ENCODE data around the gene RNF10.
"Not testable (repeated sequence)": the region's sequence is repeated elsewhere in the genome, so short reads cannot be mapped to it uniquely, and the experiment has no call there.

RNF10 gene

DNA sequence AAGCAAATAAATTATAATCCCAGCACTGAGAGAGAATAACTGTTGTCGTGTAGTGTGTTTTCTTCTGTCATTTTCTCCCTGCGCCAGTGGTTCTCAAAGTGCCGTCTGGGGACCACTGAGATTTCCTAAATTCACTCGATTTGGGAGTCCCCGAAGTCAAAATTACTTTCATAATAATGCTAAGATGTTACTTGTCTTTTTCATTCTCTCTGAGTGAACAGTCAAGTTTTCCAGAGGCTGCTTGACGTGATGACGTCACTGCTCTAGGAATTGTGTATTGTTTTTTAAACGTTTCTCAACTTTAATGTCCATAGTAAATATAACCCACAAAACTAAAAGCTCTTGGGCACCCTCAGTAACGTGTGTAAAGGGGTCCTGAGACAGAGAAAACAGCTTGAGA is 47.8 kb downstream of the RNF10 start:
- DNase-seq = no peak

DNA sequence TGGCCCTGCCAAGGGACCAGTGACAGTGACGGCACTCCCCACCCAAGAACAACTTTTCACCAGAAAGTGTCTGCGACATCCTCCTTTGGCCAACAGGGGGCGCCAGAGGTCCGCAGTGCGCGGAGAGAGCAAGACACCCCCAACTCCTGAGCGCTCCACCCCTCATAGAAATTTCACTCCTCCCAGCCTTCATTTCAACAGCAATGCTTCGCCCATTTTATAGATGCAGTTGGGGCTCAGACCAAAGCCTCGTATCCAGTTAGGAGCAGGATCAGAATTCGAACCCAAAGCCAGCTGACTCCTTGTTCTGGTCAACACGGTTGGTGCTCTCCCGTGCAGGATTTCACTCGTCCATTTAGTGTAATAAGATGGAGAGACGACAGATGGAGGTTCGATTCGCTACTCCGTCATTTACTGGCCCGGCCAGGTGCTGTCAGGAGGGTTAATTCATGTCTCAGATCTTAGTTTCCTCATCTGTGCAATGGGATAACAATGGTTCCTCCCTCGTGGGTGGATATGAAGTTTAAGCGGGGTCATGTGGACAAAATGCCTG is 49.4 kb downstream of the RNF10 start:
- peak; percentile 59 for DNase-seq

DNA sequence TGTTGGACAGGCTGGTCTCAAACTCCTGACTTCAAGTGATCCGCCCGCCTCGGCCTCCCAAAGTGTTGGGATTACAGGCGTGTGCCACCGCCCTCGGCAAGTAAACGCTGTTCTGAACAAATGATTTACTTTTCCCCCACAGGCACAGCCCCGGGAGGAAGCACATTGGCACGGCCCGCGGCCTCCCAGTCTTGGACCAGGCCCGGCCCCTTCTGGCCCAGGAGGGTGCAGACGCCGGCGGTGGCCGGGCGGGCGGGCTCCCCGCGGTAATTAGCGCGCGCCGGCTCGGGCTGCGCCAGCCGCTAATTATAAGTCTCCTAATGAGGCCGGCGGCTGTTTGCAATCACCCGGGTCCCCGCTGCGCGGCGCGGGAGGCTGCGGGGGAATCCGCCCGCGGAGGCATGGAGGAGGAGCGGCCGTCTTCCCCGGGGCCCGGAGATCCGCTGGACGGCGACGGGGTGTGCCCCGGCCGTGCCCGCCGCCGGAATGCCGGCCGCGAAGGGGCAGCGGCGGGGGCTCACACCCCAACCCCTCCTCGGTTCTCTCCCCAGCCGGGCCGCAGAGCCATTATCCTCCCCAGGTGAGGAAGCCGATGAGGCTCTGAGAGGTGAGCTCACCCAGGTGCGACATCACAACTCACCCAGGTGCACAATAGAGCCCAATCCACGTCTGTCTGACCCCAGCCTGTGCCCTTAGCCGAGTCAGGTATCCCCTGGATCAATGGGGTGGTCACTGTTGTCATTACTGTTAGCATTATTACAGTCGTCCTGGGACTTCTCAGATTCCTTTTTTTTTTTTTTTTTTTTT is 50.4 kb downstream of the RNF10 start:
- DNase-seq = peak; percentile 38 to 71

DNA sequence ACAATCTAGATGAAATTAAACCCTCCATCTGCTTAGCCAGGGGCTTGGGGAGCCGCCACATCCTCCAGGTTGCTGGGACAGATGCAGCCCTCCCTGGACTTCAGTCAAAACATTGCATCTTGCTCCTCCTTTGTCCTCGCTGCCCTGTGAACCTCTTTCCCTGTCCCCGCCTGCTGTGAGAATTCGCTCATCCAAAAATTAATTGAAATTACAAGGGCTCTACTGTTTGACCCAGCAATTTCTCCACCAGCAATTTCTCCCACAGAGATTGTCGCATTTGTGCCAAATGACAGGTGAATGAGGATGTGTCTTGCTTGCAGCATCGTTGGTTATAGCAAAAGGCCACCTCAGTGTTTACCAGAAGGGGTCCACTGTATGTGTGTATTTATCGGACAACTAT is 52.0 kb downstream of the RNF10 start:
- DNase-seq = no peak

DNA sequence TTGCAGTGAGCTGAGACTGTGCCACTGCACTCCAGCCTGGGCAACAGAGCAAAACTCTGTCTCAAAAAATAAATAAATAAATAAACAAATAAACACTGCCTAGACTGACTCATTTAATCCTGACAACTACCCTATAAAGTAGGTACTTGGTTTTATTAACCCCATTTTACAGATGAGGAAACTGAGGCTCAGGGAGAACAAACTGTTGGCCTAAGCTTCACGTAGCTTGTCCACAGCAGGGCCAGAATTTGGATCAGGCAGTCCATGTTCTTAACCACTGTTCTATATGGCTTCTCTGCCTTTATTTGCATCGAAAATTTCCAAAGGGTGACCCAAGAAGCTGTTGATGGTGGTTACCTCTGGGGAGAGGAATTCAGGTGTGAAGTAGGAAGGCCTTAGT is 52.7 kb downstream of the RNF10 start:
- DNase-seq = no peak

DNA sequence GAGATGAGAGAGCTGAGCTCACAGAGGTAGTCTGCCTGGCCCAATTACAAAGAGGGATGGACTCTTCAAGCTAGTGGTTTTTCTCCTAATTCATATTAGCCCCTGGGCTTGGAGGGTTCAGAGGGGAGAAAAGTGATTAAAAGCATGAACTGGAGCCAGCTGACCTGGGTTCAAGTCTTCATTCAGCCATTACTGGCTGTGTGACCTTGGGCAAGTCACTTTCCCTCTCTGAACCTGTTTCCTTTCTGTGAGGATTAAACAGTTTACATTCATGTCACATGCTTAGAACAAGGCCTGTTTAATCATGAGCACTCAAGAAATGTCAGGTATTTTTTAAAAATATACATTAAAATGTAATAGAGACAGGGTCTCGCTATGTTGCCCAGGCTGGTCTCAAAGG is 54.2 kb downstream of the RNF10 start:
- no peak for DNase-seq

DNA sequence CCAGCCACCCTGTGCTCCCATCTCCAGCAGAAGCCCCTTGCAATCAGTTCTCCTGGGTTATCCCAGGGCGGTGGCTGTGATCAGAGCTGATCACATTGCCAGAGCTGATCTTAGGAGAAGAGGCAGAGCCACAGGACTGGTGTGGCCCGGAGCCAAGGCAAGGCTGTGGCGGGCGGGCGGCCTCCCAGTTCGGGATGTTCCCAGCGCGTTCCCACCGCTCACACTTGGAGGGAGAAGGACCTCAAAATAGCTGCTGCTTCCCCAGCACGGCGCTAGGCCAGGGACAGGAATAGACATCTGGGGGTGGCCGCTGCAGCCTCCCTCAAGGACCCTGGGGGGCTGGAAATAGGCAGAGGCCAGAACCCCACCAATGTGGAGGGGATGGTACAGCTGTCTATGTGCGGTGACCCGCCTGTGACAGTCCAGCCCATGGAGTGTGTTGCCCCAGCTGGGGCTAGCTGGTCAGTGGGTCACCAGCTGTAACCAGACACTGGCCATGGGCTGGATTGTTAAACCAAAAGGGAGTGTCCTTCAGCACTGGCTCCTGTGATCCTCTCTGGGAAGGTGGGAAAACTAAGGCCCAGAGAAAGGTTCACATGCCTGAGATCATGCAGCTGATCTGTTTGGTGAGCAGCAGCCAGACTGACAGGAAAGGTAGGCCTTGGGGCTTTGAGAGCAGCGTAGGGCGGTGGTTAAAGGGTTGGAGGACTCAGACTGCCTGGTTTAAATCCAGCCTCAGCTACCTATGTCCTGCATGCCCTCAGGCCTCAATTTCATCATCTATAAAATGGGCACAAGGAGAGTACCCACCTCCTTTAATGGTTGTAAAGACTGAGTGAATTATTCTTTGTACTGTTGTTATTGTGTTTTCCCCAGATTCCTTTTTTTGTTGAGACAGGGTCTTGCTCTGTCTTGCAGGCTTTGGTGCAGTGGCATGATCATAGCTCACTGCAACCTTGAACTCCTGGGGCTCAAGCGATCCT is 55.1 kb downstream of the RNF10 start:
- DNase-seq = no peak

DNA sequence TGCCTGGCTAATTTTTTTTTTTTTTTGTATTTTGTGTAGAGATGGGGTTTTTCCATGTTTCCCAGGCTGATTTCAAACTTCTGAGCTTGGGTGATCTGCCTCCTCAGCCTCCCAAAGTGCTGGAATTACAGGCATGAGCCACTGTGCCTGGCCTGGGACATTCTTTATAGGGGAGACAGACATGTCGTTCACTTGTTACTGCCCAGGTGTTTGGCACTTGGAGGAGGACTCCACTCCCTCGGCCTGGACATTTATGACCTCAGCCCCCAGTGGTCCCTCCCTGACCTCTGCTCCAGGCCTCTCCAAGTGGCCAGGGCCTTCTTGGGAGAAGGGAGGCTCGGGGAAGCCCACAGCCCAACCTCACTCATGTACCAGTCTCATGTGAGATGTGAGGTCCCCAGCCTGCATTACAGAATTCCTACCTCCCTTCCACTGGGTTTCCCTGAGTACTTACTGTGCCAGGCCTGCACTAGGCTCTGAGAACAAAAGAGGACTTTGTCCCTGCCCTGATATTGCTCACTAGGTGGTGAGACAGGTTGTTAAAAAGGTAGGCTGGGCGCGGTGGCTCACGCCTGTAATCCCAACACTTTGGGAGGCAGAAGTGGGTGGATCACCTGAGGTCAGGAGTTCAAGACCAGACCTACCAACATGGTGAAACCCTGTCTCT is 56.7 kb downstream of the RNF10 start:
- DNase-seq = no peak

DNA sequence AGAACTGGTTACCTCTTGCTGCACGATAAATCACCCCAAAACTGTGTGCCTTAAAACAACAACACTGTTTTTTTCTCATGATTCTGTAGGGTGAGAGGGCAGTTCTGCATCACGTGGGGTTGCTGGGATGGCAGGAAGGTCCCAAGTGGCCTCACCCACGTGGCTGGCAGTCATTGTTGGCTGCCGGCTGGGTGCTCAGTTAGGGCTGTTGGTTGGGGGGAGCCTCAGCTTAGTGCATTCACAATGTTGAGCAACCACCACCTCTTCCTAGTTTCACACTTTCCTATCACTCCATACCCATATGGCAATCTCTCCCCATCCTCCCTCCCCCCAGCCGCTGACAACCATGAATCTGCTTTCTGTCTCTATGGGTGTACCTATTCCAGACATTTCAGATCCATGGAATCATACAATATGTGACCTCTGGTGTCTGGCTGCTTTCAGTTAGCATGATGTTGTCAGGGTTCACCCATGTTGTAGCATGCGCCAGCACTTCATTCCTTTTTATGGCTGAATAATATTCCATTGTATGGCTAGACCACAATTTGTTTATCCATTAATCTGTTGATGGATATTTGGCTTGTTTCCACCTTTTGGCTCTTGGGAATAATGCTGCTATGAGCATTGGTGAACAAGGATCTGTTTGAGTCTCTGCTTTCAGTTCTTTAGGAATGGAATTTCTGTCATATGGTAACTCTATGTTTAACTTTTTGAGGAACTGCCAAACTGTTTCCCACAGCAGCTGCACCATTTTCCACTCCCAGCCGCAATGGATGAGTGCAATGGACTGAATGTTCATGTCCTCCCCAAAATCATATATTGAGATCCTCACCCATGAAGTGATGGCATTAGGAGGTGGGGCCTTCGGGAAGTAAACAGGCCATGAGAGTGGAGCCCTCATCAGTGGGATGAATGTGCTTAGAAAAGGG is 58.2 kb downstream of the RNF10 start:
- DNase-seq = no peak

DNA sequence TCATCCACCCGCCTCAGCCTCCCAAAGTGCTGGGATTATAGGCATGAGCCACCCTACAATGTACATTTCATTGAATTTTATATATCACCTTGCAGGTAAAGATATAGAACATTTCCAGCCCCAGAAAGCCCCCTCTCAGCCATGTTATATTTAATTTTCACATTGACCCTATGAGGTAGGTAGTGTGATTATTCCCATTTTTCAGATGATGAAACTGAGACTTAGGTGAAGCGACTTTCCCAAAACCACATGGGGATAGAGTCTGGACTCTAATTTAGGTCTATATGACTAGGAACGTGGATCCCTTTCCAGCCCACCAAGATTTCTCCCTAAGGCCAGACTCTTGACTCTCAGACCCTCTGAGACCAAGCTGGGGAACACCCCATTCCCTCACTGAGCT is 62.7 kb downstream of the RNF10 start:
- no peak for DNase-seq

DNA sequence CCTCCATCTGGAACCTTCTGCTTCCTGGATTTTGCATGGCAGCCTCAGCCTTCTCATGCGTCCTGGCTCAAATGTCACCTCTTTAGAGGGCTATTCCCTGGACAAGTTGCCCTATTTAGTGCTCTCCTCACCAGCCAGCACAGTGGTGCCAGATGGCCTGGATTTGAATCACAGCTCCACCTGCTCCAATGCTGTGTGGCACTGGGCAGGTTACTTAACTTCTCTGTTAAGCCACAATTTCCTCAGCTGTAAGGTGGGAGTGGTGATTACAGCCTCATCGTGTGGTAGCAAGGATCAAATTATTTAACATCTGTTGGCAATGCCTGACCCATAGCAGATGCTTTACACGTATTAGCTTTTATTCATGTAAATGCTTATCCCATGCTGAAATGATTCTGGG is 63.7 kb downstream of the RNF10 start:
- no peak for DNase-seq

DNA sequence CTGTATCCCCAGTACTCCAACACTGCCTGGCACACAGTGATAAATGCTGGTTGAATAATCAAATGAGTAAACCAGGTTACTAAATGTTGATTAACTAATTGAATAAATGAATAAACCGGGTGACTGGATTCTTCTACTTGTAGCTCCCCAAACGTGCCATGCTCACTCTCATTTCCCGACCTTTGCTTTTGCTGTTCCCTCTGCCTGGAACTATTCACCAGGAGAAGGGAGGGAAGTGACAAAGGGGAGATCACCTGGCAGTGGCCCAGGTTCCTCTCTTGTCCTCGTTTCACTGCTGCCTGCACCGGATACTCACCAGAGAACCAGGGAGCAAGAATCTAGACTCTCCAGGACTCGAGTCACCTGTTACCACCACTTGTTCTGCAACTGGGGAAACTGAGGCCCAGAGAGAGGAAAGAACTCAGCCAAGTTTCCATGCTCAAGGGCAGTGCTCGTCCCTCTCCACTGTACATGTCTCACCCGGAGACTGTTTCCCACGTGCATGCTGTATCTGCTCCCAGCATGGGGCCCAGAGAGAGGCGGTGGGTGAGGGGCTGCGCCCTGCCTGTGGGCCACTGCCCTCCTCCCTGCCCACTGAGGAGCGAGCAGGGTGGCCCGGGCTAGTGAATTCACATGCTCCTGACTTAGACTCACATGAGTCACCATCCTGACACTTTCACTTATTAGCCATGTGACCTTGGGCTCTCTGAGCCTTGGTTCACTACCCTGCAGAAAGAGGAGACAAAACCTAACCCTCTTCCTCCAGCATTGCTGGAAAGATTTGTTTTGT is 64.7 kb downstream of the RNF10 start:
- DNase-seq = no peak

DNA sequence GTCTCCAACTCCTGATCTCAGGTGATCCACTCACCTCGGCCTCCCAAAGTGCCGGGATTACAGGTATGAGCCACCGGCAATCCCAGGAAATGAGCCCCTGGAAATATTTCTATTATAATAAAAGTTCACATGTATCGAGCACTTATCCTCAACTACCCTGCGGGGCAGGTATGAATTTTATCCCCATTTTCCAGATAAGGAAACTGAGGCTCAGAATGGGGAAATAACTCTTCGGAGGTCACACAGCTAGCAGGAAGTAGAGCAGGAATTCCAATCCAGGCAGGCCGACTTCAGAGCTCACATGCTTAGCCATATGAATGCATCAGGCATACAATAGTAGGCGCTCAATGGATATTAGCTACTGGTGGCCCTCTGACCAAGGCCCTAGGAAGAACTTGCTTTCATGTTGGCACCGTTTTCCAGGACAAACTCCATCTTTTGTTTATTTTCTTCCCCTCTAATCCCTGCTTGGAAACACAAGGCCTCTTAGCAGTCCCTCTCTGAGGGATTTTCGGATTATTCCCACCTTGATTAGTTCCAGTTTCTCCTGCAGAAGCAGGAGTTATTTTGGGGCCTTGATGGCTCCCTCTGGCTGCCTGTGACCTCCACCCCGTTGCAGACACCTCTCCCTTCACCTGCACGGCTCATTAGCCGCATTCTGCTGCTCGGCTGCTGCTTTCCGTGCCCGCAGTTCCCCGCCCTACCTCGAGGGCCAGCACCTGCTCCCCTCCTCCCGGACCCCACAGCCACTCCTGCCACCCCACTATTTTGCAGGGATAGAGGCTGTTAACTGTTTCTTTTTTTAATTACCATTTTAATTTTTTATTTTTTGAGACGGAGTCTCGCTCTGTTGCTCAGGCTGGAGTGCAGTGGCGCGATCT is 65.8 kb downstream of the RNF10 start:
- no peak for DNase-seq

DNA sequence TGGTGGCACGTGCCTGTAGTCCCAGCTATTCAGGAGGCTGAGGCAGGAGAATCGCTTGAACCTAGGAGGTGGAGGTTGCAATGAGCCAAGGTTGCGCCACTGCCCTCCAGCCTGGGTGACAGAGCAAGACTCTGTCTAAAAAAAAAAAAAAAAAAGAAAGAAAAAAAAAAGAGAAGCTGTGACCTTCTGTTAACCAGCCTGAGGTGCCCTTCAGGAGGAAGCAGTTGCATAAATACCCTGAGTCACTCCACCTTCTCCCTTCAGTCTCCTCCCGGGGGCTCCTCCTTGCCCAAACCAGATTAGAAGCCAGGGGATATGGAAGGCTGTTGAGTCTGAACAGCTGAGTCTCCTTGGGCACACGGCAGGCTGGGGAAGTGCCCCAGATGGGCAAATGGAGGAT is 68.3 kb downstream of the RNF10 start:
- DNase-seq = not testable (repeated sequence)

DNA sequence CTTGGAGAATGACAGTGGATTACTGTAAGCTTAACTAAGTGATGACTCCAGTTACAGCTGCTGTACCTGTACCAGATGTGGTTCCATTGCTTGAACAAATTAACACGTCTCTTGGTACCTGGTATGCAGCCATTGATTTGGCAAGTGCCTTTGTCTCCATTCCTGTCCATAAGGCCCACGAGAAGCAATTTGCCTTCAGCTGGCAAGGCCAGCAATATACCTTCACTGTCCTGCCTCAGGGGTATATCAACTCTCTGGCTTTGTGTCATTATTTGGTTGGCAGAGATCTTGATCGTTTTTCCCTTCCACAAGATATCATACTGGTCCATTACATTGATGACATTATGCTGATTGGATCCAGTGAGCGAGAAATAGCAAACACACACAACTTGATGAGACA is 76.4 kb downstream of the RNF10 start:
- DNase-seq = no peak

DNA sequence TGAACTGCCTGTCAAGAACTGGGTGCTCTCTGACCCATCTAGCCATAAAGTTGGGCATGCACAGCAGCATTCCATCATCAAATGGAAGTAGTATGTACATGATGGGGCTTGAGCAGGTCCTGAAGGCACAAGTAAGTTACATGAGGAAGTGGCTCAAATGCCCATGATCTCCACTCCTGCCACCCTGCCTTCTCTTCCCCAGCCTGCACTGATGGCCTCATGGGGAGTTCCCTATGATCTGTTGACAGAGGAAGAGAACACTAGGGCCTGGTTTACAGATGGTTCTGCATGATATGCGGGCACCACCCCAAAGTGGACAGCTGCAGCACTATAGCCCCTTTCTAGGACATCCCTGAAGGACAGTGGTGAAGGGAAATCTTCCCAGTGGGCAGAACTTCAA is 77.4 kb downstream of the RNF10 start:
- DNase-seq = not testable (repeated sequence)

DNA sequence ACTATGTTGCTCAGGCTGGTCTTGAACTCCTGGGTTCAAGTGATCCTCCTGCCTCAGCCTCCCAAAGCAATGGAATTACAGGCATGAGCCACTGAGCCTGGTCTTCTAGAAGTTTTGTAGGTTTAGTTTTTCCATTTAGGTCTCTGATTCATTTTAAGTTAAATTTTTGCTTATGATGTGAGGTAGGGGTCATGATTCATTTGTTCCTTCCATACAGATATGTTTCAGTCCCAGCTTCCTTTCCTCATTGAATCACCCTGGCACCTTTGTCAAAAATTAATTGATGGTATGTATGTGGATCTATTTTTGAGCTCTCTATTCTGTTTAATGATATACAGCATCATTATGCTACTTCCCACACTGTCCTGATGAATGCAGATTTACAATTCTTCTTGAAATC is 80.7 kb downstream of the RNF10 start:
- DNase-seq = no peak

DNA sequence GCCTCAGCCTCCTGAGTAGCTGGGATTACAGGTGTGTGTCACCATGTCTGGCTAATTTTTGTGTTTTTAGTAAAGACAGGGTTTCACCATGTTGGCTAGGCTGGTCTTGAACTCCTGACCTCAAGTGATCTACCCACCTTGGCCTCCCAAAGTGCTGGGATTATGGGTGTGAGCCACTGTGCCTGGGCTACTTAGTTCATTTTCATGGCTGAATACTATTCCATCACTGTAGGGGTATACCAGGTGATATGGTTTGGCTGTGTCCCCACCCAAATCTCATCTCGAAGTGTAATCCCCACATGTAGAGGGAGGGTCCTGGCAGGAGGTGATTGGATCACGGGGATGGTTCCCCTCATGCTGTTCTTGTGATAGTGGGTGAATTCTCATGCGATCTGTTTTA is 83.0 kb downstream of the RNF10 start:
- not testable (repeated sequence) for DNase-seq

DNA sequence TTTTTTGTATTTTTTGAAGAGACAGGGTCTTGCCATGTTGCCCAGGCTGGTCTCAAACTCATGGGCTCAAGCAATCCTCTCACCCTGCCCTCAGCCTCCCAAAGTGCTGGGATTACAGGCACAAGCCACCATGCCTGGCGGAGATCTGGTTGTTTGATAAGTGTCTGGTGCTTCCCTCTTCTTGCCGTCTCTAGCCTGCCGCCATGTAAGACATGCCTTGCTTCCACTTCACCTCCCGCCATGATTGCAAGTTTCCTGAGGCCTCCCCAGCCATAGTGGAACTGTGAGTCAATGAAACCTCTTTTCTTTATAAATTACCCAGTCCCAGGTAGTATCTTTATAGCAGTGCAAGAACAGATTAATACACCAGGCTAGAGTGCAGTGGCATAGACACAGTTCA is 83.6 kb downstream of the RNF10 start:
- DNase-seq = not testable (repeated sequence)
